ENCODE data around the gene TMEM116. TPM values are rescaled to one million over a fixed set of nuclear protein-coding genes. Genes with fewer than 3 reads are reported as not detected.
"Not testable (repeated sequence)": the region's sequence is repeated elsewhere in the genome, so short reads cannot be mapped to it uniquely, and the experiment has no call there.

Gene TMEM116
- total RNA-seq, 1 donor from 2014 or later: 11.5 TPM

GRCh38 chr12:111964935-111965334 lies 48.0 kb downstream of the TMEM116 start:
- H3K36me3 ChIP-seq: no peaks in the 10 kb centered on the region
- H3K4me1 ChIP-seq: no peaks in the 10 kb centered on the region
- H3K4me3 ChIP-seq: no peak overlapping the region
- DNase-seq (ENCODE audit: extremely low spot score in 2 of 2): no peak
- no peaks in the 10 kb centered on the region for H3K27me3 ChIP-seq
- no peaks in the 10 kb centered on the region for H3K9me3 ChIP-seq
- intact Hi-C loops (cut with DNase I): no loop called here
- H3K27ac ChIP-seq: no peak overlapping the region
- TF ChIP-seq POLR2A (IDR thresholded peaks at IDR 0.05) (no peak), POLR2AphosphoS5 (IDR thresholded peaks at IDR 0.05; ENCODE audit: insufficient read depth in 1 of 2, low read depth in 1 of 2) (no peak), CTCF (IDR thresholded peaks at IDR 0.05) (no peak)

GRCh38 chr12:111959518-111959917 lies 53.4 kb downstream of the TMEM116 start:
- H3K4me3 ChIP-seq; H3K4me1 ChIP-seq; H3K27ac ChIP-seq; intact Hi-C loops (cut with DNase I); H3K27me3 ChIP-seq; H3K36me3 ChIP-seq; DNase-seq (ENCODE audit: extremely low spot score in 2 of 2); H3K9me3 ChIP-seq: not testable (repeated sequence)

GRCh38 chr12:111957224-111957623 lies 55.7 kb downstream of the TMEM116 start:
- DNase-seq (ENCODE audit: extremely low spot score in 2 of 2); H3K36me3 ChIP-seq; intact Hi-C loops (cut with DNase I): not testable (repeated sequence)

GRCh38 chr12:111954969-111955368 lies 58.0 kb downstream of the TMEM116 start:
- intact Hi-C loops (cut with DNase I): no loop called here
- no peak for DNase-seq (ENCODE audit: extremely low spot score in 2 of 2)
- Histone ChIP-seq H3K4me1 (no peaks in the 10 kb centered on the region), H3K4me3 (no peak overlapping the region), H3K27me3 (no peaks in the 10 kb centered on the region), H3K27ac (no peak overlapping the region), H3K36me3 (no peaks in the 10 kb centered on the region), H3K9me3 (no peaks in the 10 kb centered on the region)
- no peak for TF ChIP-seq CTCF (IDR thresholded peaks at IDR 0.05)
- no peak for TF ChIP-seq POLR2A (IDR thresholded peaks at IDR 0.05)
- TF ChIP-seq POLR2AphosphoS5 (IDR thresholded peaks at IDR 0.05; ENCODE audit: insufficient read depth in 1 of 2, low read depth in 1 of 2): no peak

More at GRCh38 chr12:111957224-111957623, 55.7 kb downstream of the TMEM116 start:
- not testable (repeated sequence) for H3K9me3 ChIP-seq, H3K27me3 ChIP-seq, H3K4me1 ChIP-seq, H3K4me3 ChIP-seq, H3K27ac ChIP-seq

- Histone ChIP-seq H3K4me3 (no peak overlapping the region), H3K36me3 (no peaks in the 10 kb centered on the region), H3K27ac (no peak overlapping the region), H3K4me1 (no peaks in the 10 kb centered on the region), H3K27me3 (no peaks in the 10 kb centered on the region), H3K9me3 (no peaks in the 10 kb centered on the region)
- TF ChIP-seq POLR2A (IDR thresholded peaks at IDR 0.05): no peak
- no peak for TF ChIP-seq CTCF (IDR thresholded peaks at IDR 0.05)
- no peak for TF ChIP-seq POLR2AphosphoS5 (IDR thresholded peaks at IDR 0.05; ENCODE audit: insufficient read depth in 1 of 2, low read depth in 1 of 2)
- intact Hi-C loops (cut with DNase I): no loop called here
- DNase-seq (ENCODE audit: extremely low spot score in 2 of 2): no peak
These were observed 59.5 kb downstream of the TMEM116 start for GRCh38 chr12:111953455-111953854.

- H3K9me3 ChIP-seq; DNase-seq (ENCODE audit: extremely low spot score in 2 of 2); H3K4me1 ChIP-seq; H3K36me3 ChIP-seq; intact Hi-C loops (cut with DNase I); H3K27ac ChIP-seq; H3K4me3 ChIP-seq; H3K27me3 ChIP-seq: not testable (repeated sequence)
These were observed 60.7 kb downstream of the TMEM116 start for GRCh38 chr12:111952084-111952787.

- H3K27me3 ChIP-seq; H3K9me3 ChIP-seq; DNase-seq (ENCODE audit: extremely low spot score in 2 of 2); H3K4me3 ChIP-seq; H3K36me3 ChIP-seq; H3K27ac ChIP-seq; H3K4me1 ChIP-seq; intact Hi-C loops (cut with DNase I): not testable (repeated sequence)
These were observed 61.8 kb downstream of the TMEM116 start for GRCh38 chr12:111950961-111951676.
